Measurements from ENCODE around the gene PTGES2.
"Not testable (repeated sequence)": the region's sequence is repeated elsewhere in the genome, so short reads cannot be mapped to it uniquely, and the experiment has no call there.

The PTGES2 gene

GRCh38 chr9:128118971-128119665 is 8.4 kb downstream of the PTGES2 start:
- no peak for DNase-seq (ENCODE audit: low spot score)

- no peak for DNase-seq (ENCODE audit: low spot score)
These were observed 9.1 kb downstream of the PTGES2 start for GRCh38 chr9:128118472-128118857.

GRCh38 chr9:128117613-128118471 is 9.7 kb downstream of the PTGES2 start:
- peak; percentile 90 for DNase-seq (ENCODE audit: low spot score)

GRCh38 chr9:128116104-128117083 is 11.1 kb downstream of the PTGES2 start:
- no peak for DNase-seq (ENCODE audit: low spot score)

- DNase-seq (ENCODE audit: low spot score) = no peak
These were observed 12.1 kb downstream of the PTGES2 start for GRCh38 chr9:128115187-128116103.

GRCh38 chr9:128114326-128115186 is 13.0 kb downstream of the PTGES2 start:
- DNase-seq (ENCODE audit: low spot score) = no peak

- no peak for DNase-seq (ENCODE audit: low spot score)
These were observed 13.8 kb downstream of the PTGES2 start for GRCh38 chr9:128113526-128114325.

GRCh38 chr9:128111726-128112125 is 15.8 kb downstream of the PTGES2 start:
- DNase-seq (ENCODE audit: low spot score) = not testable (repeated sequence)

GRCh38 chr9:128109050-128109709 is 18.3 kb downstream of the PTGES2 start:
- no peak for DNase-seq (ENCODE audit: low spot score)

- no peak for DNase-seq (ENCODE audit: low spot score)
These were observed 19.1 kb downstream of the PTGES2 start for GRCh38 chr9:128108269-128109049.

GRCh38 chr9:128107468-128108268 is 19.9 kb downstream of the PTGES2 start:
- no peak for DNase-seq (ENCODE audit: low spot score)

- no peak for DNase-seq (ENCODE audit: low spot score)
These were observed 20.5 kb downstream of the PTGES2 start for GRCh38 chr9:128106940-128107467.

GRCh38 chr9:128106181-128106939 is 21.2 kb downstream of the PTGES2 start:
- no peak for DNase-seq (ENCODE audit: low spot score)

GRCh38 chr9:128105538-128106175 is 21.9 kb downstream of the PTGES2 start:
- DNase-seq (ENCODE audit: low spot score) = no peak

GRCh38 chr9:128104171-128104618 is 23.3 kb downstream of the PTGES2 start:
- no peak for DNase-seq (ENCODE audit: low spot score)
